ENCODE data around the gene CGNL1.

The CGNL1 gene

GRCh38 chr15:57354436-57355123 lies 21.7 kb upstream of the CGNL1 start:
- DNase-seq (ENCODE audit: low spot score) = no peak

- no peak for DNase-seq (ENCODE audit: low spot score)
Measured at GRCh38 chr15:57355259-57355658, 21.0 kb upstream of the CGNL1 start.

- no peak for DNase-seq (ENCODE audit: low spot score)
Measured at GRCh38 chr15:57356178-57356577, 20.1 kb upstream of the CGNL1 start.

GRCh38 chr15:57356636-57357035 lies 19.7 kb upstream of the CGNL1 start:
- no peak for DNase-seq (ENCODE audit: low spot score)

GRCh38 chr15:57357799-57358198 lies 18.5 kb upstream of the CGNL1 start:
- DNase-seq (ENCODE audit: low spot score) = no peak

- no peak for DNase-seq (ENCODE audit: low spot score)
Measured at GRCh38 chr15:57358571-57358970, 17.7 kb upstream of the CGNL1 start.

- no peak for DNase-seq (ENCODE audit: low spot score)
Measured at GRCh38 chr15:57363661-57364060, 12.6 kb upstream of the CGNL1 start.

- DNase-seq (ENCODE audit: low spot score) = no peak
Measured at GRCh38 chr15:57364282-57365007, 11.9 kb upstream of the CGNL1 start.

GRCh38 chr15:57367556-57367955 lies 8.7 kb upstream of the CGNL1 start:
- DNase-seq (ENCODE audit: low spot score) = no peak

- DNase-seq (ENCODE audit: low spot score) = no peak
Measured at GRCh38 chr15:57370929-57371328, 5.4 kb upstream of the CGNL1 start.

GRCh38 chr15:57373251-57373881 lies 2.9 kb upstream of the CGNL1 start:
- DNase-seq (ENCODE audit: low spot score) = no peak

- DNase-seq (ENCODE audit: low spot score) = no peak
Measured at GRCh38 chr15:57373882-57374276, 2.4 kb upstream of the CGNL1 start.

GRCh38 chr15:57376696-57377477 lies 582 bp downstream of the CGNL1 start:
- DNase-seq (ENCODE audit: low spot score) = no peak

GRCh38 chr15:57377478-57377847 lies 1.2 kb downstream of the CGNL1 start:
- no peak for DNase-seq (ENCODE audit: low spot score)

GRCh38 chr15:57379487-57379886 lies 3.2 kb downstream of the CGNL1 start:
- no peak for DNase-seq (ENCODE audit: low spot score)

GRCh38 chr15:57380854-57381253 lies 4.5 kb downstream of the CGNL1 start:
- DNase-seq (ENCODE audit: low spot score) = no peak

- DNase-seq (ENCODE audit: low spot score) = no peak
Measured at GRCh38 chr15:57382215-57382614, 5.9 kb downstream of the CGNL1 start.

GRCh38 chr15:57382969-57383368 lies 6.7 kb downstream of the CGNL1 start:
- no peak for DNase-seq (ENCODE audit: low spot score)

- no peak for DNase-seq (ENCODE audit: low spot score)
Measured at GRCh38 chr15:57384024-57384423, 7.7 kb downstream of the CGNL1 start.

GRCh38 chr15:57384816-57385215 lies 8.5 kb downstream of the CGNL1 start:
- no peak for DNase-seq (ENCODE audit: low spot score)

- DNase-seq (ENCODE audit: low spot score) = no peak
Measured at GRCh38 chr15:57385923-57386390, 9.7 kb downstream of the CGNL1 start.

- no peak for DNase-seq (ENCODE audit: low spot score)
Measured at GRCh38 chr15:57386976-57387375, 10.7 kb downstream of the CGNL1 start.
